Hematopoietic multipotent progenitor cell treated with erythropoietin and hydrocortisone succinate and interleukin-3 and kit ligand, for 8 days (in vitro differentiated cells): ENCODE data around the gene VRK2.
"Not testable (repeated sequence)": the region's sequence is repeated elsewhere in the genome, so short reads cannot be mapped to it uniquely, and the experiment has no call there.

Source experiments
- DNase-seq: peaks from one replicate; pipeline ENCODE4 v3.0.0-alpha.2; 2015

VRK2 gene

DNA sequence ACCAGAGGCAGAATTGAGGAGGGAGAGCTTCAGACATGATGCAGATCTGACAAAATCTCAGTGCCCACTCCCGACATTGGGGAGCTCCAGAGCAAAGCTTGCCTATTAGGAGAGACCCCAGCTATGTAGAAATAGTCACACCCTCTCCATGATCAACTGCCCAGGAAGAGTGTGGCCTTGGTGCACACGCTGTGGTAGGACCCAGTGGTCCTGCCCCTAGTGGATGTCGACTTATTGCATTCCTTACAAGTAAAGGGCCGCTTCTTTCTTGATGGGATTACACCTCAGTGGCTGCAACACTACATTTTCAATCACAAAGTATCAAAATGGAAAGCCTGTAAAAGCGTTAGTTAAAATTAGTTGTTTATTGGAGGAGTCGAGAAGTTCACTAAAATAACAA lies 64.2 kb downstream of the VRK2 start:
- no peak for DNase-seq

DNA sequence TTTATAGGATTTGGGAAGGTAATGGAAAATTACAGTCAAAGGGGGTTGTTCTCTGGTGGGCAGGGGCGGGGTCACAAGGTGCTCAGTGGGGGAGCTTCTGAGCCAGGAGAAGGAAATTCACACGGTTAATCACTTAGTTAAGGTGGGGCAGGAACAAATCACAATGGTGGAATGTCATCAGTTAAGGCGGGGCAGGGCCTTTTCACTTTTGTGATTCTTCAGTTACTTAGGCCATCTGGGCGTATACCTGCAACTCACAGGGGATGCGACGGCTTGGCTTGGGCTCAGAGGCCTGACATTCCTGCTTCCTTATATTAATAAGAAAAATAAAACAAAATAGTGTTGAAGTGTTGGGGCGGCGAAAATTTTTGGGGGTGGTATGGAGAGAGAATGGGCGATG lies 67.0 kb downstream of the VRK2 start:
- DNase-seq: not testable (repeated sequence)

DNA sequence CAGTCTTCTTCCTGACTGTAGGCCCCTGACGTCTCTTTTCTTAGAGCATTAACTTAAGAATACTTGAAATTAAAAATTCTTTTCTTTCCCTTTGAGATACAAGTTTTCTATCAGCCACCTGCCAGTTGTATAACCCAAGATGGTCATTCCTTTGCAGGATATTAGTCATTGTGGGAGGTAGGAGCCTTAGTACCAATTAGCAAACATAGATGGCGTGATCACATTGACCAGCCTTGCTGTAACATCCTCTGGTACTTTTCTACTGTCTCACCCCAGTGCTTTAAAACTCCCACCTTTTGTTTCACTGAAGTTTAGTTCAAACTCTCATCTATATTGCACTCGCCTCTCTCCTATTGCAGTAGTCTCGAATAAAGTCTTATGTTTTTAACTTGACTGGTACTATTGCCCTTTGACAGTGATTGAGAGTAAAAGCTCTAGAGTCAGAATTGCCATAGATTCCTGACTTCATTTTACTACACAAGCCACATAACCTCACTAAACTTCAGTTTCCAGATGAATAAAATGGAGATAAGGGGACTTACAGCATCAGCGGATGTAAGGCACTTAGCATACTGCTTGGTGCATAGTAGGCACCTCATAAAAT lies 74.1 kb downstream of the VRK2 start:
- no peak for DNase-seq

DNA sequence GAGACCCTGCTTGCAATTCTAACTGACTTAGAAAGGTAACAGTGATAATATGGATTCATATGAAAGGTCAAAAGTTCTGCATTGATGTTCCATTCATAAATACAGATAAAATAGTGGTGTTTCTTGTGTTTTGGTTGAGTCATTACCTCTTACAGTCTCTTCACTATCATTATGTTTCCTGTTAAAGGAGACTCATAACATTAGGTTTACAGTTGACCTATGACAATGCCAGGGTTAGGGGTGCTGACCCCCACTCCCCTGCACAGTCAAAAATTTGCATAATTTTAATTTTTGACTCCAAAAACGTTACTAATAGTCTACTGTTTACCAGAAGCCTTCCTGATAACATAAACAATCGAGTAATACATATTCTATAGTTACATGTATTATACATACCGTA lies 75.4 kb downstream of the VRK2 start:
- DNase-seq: no peak

DNA sequence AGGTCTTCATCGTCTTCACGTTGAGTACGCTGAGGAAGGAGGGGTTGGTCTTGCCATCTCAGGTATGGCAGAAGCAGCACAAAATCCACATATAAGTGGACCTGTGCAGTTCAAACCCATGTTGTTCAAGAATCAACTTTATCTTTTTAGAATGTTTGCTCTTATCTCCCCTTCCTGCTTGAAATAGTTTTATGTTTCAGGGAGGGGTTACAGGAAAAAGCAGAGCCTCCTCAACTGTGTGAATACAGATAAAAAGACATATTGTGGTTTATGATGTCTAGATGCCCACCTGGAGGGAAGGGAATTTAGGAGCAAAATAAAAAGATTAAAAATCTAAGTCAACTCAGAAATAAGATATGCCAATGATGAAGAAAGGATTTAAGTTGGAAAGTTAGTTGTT lies 75.9 kb downstream of the VRK2 start:
- DNase-seq: peak; percentile 49

DNA sequence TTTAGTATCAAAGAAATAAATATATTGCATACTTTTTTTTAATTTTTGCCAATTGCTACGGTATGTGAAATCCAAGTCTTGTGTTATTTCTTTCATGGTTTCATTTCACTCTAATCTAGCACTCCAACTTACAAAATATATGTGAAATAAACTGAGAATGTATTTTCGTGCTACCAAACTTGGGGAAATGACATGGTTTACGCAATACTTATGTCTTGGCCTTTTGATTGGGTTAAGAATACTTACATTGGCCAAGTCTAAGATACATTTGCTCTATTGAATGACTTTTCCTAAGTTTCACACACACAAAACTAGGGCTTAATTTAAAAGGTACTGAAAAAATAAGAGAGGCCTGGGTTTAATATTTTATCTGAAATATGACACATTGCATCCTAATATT lies 80.5 kb downstream of the VRK2 start:
- no peak for DNase-seq

DNA sequence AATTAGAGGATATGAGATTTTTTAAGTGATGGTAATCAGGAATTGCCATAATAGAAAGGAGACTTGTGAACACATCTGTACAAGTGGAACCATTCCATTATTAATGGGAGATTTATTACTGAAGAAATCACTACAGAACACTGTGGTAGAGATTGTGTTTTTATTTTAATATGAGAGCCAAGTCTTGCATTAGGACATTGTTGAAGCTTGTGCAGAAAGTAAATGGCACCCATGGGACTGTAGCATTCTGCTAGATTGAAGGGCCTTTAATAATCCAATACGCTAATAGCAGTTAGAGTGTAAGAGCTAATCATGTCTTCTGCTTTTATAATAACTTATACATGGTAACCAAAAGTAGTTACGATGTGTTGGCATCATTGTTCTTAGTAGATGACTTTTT lies 83.6 kb downstream of the VRK2 start:
- no peak for DNase-seq

DNA sequence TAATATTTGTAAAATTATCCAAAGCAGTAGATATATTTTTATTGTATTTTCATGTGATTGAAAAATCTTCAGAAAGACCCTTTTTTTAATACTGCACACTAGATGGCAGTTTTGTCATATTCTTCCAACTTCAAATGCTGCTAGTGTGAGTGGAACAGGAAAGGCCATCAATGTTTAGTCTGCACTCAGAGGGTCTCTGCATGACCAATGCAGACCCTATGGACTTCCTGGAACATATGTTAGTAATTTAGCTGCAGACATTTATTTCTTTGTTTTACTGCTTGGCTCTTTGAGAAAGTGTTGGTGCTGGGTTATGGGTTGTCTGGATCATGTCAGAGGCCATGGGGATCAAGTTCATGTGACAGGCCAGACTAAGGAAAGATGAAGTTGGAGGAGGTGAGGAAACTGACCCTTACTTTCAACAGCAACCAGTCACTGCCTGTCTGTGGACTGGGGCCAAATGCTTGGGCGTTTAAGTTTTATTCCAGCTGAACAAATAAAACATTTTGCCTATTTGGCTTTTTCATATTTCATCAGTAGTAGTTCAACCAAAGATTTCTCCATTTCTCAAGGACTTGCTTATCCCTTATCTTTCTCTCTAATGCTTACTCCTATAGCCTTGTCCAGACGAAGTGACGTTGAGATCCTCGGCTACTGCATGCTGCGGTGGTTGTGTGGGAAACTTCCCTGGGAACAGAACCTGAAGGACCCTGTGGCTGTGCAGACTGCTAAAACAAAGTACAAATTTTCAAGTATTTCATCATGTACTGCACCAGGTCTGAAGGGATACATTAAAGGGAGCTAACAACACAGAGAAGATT lies 84.8 kb downstream of the VRK2 start:
- no peak for DNase-seq

DNA sequence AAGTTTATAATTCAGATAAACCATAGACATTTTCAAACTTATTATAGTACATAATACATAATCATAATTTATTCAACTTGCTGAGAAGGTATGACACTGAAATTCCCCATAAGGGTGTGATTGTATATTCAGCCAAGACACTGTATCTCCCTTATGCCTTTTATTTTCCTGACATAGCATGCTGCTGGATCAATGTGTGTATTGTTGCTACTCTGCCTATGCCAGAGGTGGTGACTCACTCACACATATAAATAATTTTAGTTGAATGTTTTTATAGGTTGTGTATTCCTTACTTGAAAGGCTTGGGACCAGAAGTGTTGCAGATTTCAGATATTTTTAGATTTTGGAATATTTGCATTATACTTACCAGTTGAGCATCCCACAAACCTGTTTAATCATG lies 86.8 kb downstream of the VRK2 start:
- no peak for DNase-seq

DNA sequence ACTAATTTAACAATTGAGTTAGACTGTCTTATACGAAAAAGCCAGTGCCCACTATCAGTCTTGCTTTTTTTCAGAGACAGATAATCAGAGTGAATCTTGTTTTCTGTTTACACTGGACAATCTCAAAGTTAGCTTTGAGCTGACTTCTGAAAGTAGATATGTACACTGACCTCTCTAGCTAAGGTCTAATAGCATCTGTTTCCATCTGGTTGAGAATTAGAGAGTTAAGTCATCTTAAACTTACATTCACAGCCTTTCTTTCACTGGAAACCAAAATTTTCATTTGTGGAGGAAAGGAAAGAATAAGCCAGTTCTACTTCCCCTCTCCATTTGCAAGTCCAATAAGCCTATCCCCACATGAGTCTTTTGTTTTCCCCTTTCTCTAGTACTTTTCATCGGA lies 89.3 kb downstream of the VRK2 start:
- DNase-seq: no peak

DNA sequence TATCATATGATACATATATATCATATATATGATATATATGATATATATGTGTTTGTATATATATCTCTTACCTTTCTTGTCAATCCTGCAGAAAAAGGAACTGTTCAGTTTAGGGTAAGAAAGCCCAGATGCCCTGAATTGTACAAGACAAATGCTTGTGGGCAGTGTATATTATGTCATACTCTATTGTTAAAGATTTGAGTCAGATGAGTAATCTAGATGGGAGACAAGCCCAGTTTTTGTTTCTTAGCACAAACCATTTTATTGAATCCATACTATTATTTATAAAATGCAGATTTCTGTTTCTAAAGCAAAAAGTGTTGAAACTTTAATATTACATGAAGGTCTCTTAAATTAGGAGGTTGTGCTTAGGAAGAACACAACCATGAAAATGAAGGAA lies 90.6 kb downstream of the VRK2 start:
- DNase-seq: no peak

DNA sequence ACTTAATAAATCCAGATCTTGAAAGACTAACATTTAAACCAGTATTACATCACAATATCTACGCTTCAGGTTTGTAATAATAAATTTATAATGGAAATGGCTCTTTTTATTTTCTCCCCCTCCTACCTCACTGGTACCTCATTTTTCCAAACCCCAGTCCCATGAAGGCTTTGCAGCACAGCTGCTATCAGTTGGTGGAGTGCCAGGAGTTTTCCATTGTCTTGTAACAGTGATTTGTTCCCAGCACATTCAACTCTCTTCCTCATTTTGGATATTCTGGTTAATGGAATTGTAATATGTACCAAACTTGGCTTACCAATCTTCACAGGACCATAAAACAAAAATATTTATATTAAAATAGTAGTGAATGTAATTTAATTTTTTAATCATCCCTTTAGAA lies 91.2 kb downstream of the VRK2 start:
- no peak for DNase-seq

DNA sequence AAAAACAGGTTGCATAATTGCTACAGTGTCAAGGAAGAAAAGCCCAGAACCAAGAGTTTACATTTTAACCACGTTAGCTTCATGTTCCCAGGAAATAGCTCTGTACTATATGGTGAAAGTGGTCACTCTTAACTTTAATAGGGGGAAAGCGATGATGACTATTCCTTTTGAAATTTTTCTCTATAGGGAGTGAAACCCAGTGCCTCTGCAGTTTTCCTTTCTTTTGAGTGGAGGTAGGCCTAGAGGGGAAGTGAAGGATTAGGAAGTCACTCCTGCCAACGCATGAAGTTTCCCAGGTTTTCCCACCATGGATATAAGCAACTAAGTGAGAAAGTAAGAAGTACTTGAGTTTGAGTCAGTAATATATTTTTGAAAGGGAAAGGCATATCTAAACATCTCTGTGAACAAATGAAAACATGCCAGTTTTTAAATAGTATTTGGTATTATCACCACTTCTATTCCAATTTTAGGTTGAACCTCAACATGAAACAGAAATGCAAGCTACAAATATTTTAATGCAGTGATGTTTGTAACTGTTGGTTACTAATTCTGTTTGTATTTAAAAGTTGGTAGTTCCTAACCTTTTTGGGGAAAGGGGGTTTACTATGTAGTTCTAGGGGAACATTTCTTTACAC lies 91.9 kb downstream of the VRK2 start:
- DNase-seq: no peak

DNA sequence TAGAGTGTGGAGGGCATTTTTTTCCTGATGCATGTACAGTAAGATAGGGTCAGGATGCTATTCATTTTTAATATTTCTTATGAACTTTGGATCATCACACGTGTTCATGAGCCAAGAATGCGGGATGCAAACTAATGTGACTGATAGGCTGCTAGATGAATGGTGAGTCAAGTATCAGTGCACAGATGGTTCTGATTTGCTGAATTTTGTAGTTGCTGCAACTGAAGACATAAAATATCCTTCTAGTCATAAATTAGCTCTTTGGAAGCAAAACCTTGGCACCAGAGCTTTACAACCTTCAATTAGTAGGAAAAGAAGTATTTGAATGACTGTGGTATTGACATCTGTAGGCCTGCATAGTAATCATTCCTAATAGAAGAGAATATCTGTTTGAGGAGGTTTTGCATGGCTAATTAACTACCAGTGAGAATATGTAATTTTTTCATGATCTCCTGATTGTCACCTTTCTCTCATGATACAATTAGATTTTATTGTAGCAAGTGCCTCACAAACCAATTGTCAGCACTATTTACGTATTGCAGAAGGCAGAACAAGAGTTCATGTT lies 94.0 kb downstream of the VRK2 start:
- no peak for DNase-seq

DNA sequence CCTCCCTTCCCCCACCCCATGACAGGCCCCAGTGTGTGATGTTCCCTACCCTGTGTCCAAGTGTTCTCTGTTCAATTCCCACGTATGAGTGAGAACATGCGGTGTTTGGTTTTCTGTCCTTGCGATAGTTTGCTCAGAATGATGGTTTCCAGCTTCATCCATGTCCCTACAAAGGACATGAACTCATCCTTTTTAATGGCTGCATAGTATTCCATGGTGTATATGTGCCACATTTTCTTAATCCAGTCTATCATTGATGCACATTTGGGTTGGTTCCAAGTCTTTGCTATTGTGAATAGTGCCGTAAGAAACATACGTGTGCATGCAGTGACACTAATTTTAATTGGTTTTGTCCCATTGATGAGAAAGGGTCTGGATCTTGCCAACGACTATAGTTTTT lies 99.2 kb downstream of the VRK2 start:
- not testable (repeated sequence) for DNase-seq

DNA sequence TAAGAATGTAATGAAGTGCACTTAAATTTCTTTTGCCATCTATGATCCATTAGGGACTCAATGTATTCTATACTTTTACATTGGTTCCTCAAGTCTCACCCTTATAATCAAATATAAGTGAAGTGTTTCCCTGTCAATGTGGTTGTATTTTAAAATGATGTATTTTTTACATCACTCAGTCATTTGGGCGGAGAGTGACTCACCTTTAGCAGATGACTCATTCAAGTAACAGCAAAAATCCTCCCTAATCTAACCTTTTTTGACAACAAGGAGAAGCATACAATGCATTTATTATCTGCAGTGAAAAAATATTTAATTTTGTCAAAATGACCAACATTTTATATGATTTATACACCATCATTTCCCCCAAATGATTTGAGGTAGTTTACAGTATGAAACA lies 100.1 kb downstream of the VRK2 start:
- DNase-seq: no peak

DNA sequence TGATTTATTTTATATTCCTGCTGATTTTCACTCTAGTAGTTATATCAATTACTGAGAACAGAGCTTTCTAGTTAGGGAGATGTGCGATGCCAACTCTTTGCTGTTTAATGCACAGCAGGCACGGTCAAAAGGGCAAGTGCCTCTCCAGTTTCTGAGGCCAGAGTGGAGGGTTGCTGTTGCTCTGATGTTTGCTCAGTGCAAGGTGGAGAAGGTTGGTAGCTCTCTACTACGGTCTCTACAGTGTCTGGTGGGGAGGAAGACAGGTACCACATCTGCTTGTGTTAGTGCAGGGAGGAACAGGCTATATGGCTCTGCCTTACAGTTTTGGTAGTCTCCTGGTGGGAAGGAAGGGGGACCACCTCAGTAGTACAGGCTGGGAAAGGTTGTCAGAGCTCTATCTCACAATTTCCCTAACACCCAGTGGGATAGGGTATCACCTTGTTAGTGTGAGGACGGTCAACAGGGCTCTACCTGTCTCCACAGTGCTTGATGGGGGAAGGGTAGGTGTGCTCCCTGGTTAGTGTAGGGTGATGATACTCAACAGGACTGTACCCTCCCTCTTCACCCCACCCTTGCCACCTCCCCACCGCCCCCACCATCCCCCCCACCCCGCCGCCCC lies 108.7 kb downstream of the VRK2 start:
- DNase-seq: no peak

DNA sequence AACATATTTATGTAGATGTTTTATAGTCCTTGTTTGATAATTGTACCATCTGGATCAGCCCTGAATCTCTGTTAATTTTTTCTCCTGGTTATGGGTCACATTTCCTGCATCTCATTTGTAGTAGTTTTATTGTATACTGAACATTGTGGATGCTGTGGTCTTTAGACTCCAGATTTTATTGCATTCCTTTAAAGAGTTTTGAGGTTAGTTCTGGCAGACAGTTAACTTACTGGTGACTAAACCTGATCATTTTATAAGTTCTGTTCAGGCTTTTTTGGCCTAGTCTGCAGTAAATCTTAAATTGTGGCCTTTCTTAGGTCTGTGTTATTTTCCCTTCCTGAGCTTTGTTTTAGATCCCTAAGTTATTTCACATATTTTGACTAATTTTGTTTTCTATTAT lies 110.2 kb downstream of the VRK2 start:
- no peak for DNase-seq

DNA sequence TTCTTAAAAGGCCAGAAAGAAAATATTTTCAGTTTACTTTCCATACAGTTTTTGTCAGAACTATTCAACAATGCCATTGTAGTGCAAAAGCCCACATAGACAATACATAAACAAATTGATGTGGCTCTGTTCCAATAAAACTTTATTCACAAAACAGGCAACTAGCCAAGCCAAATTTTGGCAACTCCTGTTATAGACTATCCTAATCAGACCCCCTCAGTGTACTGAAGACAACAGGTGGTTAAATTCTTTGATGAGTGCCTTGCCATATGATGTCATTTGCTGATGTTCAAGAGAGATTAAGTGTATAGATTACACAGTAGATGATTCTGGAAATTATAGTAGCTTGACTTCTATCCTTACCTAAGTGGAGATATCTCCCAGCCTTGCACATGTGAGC lies 111.1 kb downstream of the VRK2 start:
- peak; percentile 36 for DNase-seq

DNA sequence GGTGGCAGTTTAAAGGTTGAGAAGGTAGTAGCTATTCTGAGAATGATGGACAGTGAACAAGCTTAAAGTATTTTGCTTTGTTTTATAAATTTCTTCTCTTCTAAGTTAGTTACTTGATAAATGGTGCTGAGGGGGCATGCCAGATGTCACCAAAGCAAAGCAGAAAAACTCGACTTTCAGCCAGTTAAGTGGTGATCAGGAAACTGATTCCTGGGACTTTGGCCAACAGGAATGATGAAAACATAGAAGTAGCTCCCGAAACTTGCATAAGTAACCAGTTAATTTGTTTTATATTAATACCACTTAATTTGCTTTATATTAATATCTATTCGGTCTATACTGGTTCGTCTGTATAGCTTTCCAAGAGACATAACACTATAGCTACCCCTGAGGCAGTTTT lies 111.9 kb downstream of the VRK2 start:
- DNase-seq: no peak

DNA sequence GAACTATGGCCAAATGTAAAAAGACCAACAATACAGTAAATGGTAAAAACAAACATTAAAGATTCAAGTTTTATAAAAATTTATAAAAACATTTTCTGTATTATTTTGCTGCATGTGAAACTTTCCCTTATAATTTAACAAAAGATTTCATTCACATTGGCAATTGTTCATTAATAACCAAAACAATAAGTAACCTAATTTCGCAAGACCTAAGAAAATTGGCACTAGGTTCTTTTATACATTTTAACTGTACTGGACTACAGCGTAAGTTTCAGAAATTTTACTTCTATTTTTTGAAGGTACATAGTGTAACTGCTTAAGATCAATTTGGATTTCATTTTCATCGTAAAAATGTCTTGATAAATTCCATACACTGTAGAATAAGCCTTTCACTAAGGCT lies 117.3 kb downstream of the VRK2 start:
- no peak for DNase-seq

DNA sequence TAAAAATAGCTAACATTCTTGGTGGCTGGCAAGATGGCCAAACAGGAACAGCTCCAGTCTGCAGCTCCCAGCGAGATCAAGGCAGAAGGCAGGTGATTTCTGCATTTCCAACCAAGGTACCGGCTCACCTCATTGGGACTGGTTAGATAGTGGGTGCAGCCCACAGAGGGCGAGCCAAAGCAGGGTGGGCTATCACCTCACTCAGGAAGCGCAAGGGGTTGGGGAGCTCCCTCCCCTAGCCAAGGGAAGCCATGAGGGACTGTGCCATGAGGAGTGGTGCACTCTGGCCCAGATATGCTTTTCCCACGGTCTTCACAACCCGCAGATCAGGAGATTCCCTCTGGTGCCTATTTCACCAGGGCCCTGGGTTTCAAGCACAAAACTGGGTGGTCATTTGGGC lies 121.5 kb downstream of the VRK2 start:
- not testable (repeated sequence) for DNase-seq

DNA sequence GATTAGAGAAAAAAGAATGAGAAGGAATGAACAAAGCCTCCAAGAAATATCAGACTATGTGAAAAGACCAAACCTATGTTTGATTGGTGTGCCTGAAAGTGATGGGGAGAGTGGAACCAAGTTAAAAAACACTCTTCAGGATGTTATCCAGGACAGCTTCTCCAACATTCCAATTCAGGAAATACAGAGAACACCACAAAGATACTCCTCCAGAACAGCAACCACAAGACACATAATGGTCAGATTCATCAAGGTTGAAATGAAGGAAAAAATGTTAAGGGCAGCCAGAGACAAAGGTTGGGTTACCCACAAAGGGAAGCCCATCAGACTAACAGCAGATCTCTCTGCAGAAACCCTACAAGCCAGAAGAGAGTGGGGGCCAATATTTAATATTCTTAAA lies 123.2 kb downstream of the VRK2 start:
- DNase-seq: not testable (repeated sequence)
